ENCODE results near the gene NAGK. TPM values are rescaled to one million over a fixed set of nuclear protein-coding genes. Genes with fewer than 3 reads are reported as not detected.
"Not testable (repeated sequence)": the region's sequence is repeated elsewhere in the genome, so short reads cannot be mapped to it uniquely, and the experiment has no call there.

The NAGK gene
- total RNA-seq (100 to 1,000 TPM; 161 to 167 TPM), polyA plus RNA-seq (10 to 100 TPM; 73.8 to 82.4 TPM)

- Mint-ChIP-seq H3K4me1 (peaks cover 42 to 69% (median 53%) of the 10 kb centered on the region in 4 donors), H3K4me3 (peak within 1 kb of the TSS; percentile 95 to 98 (median 97))
- intact Hi-C loops (cut with micrococcal nuclease) = loop anchor here (1.0 to 5.0 kb wide), 5 partner anchors 62 to 264 kb away; partner anchors contain the start of genes MCEE, MPHOSPH10, PAIP2B and TEX261
Observed at GRCh38 chr2:71068218-71069035, at the start of gene NAGK. Gene NAGK, plus strand, starts transcription at chr2:71068648. Its CDS starts 36 bp downstream, at chr2:71068684.

GRCh38 chr2:71019989-71020388 lies 48.5 kb upstream of the NAGK start:
- H3K4me1 ChIP-seq (ENCODE audit: insufficient read depth, low read length); H3K27me3 ChIP-seq (ENCODE audit: insufficient read depth, low read length); H3K9me3 Mint-ChIP-seq; H3K27ac Mint-ChIP-seq; H3K4me3 ChIP-seq (ENCODE audit: low read length in 2 of 2); H3K9me3 ChIP-seq (ENCODE audit: control insufficient read depth in 1 of 2, low read length in 2 of 2); H3K27me3 Mint-ChIP-seq; CTCF ChIA-PET (ENCODE audit: partially characterized antibody); DNase-seq; H3K27ac ChIP-seq (ENCODE audit: low read depth, low read length); H3K36me3 Mint-ChIP-seq; POLR2A ChIA-PET (ENCODE audit: partially characterized antibody); H3K4me3 Mint-ChIP-seq; intact Hi-C loops (cut with micrococcal nuclease); H3K36me3 ChIP-seq (ENCODE audit: insufficient read depth, low read length): not testable (repeated sequence)
- peaks cover 7 to 10% (median 9%) of the 10 kb centered on the region in 4 donors for H3K4me1 Mint-ChIP-seq

More at GRCh38 chr2:71068218-71069035, at the start of gene NAGK:
- ChIA-PET CTCF (ENCODE audit: partially characterized antibody) (interaction anchor here (0.9 to 3.5 kb wide), 6 partner anchors 9 to 67 kb away, joined by 3 to 18 read pairs (median 6); no protein-coding TSS in a partner anchor), POLR2A (ENCODE audit: partially characterized antibody) (interaction anchor here (0.6 to 8.1 kb wide), 32 partner anchors 8 to 1681 kb away, joined by 3 to 154 read pairs (median 4); partner anchors contain the start of genes ANKRD53, GFPT1, MCEE and MPHOSPH10)
- peaks cover 58% of the 10 kb centered on the region for H3K4me1 ChIP-seq (ENCODE audit: insufficient read depth, low read length)
- H3K27me3 ChIP-seq (ENCODE audit: insufficient read depth, low read length) = no peaks in the 10 kb centered on the region
- peaks cover 0 to 3% (median 0%) of the 10 kb centered on the region in 8 donors for H3K9me3 Mint-ChIP-seq
- H3K27ac ChIP-seq (ENCODE audit: low read depth, low read length) = peak within 1 kb of the TSS; percentile 94
- peak; percentile 98 to 100 (median 99) for DNase-seq
- peaks cover 2% of the 10 kb centered on the region for H3K36me3 ChIP-seq (ENCODE audit: insufficient read depth, low read length)
- H3K4me3 ChIP-seq (ENCODE audit: low read length in 2 of 2) = peak within 1 kb of the TSS; percentile 90 to 96
- no peaks in the 10 kb centered on the region for H3K9me3 ChIP-seq (ENCODE audit: control insufficient read depth in 1 of 2, low read length in 2 of 2)
- peaks cover 7 to 27% of the 10 kb centered on the region in 2 donors for H3K36me3 Mint-ChIP-seq
- no peaks in the 10 kb centered on the region for H3K27me3 Mint-ChIP-seq
- peak within 1 kb of the TSS; percentile 97 to 100 (median 99) for H3K27ac Mint-ChIP-seq

- CTCF ChIA-PET (ENCODE audit: partially characterized antibody); H3K4me3 Mint-ChIP-seq: not testable (repeated sequence)
Observed at GRCh38 chr2:71021394-71021793, 47.1 kb upstream of the NAGK start.

GRCh38 chr2:71023553-71024243 lies 44.8 kb upstream of the NAGK start:
- CTCF ChIA-PET (ENCODE audit: partially characterized antibody) = interaction anchor here (0.8 to 1.9 kb wide), 2 partner anchors 48 to 276 kb away, joined by 4 to 6 read pairs; no protein-coding TSS in a partner anchor
- POLR2A ChIA-PET (ENCODE audit: partially characterized antibody) = interaction anchor here (1.2 to 1.4 kb wide), 2 partner anchors 44 to 48 kb away, joined by 4 read pairs; partner anchors contain the start of gene NAGK
- peak overlapping the region; percentile 36 to 86 (median 72) for H3K27ac Mint-ChIP-seq

More at GRCh38 chr2:71021394-71021793, 47.1 kb upstream of the NAGK start:
- H3K36me3 Mint-ChIP-seq; intact Hi-C loops (cut with micrococcal nuclease); H3K27ac ChIP-seq (ENCODE audit: low read depth, low read length); H3K27me3 ChIP-seq (ENCODE audit: insufficient read depth, low read length); H3K36me3 ChIP-seq (ENCODE audit: insufficient read depth, low read length); H3K4me1 ChIP-seq (ENCODE audit: insufficient read depth, low read length); DNase-seq; H3K27me3 Mint-ChIP-seq; POLR2A ChIA-PET (ENCODE audit: partially characterized antibody); H3K9me3 ChIP-seq (ENCODE audit: control insufficient read depth in 1 of 2, low read length in 2 of 2); H3K27ac Mint-ChIP-seq; H3K4me3 ChIP-seq (ENCODE audit: low read length in 2 of 2); H3K9me3 Mint-ChIP-seq: not testable (repeated sequence)
- peaks cover 7 to 10% (median 9%) of the 10 kb centered on the region in 4 donors for H3K4me1 Mint-ChIP-seq

GRCh38 chr2:71036296-71036695 lies 32.2 kb upstream of the NAGK start:
- POLR2A ChIA-PET (ENCODE audit: partially characterized antibody); H3K27ac ChIP-seq (ENCODE audit: low read depth, low read length); DNase-seq; intact Hi-C loops (cut with micrococcal nuclease); H3K27ac Mint-ChIP-seq; CTCF ChIA-PET (ENCODE audit: partially characterized antibody); H3K9me3 ChIP-seq (ENCODE audit: control insufficient read depth in 1 of 2, low read length in 2 of 2); H3K27me3 ChIP-seq (ENCODE audit: insufficient read depth, low read length); H3K4me3 Mint-ChIP-seq; H3K36me3 Mint-ChIP-seq; H3K4me1 Mint-ChIP-seq; H3K4me1 ChIP-seq (ENCODE audit: insufficient read depth, low read length); H3K36me3 ChIP-seq (ENCODE audit: insufficient read depth, low read length); H3K9me3 Mint-ChIP-seq; H3K4me3 ChIP-seq (ENCODE audit: low read length in 2 of 2): not testable (repeated sequence)
- peaks cover 6 to 26% of the 10 kb centered on the region in 2 donors for H3K27me3 Mint-ChIP-seq

More at GRCh38 chr2:71023553-71024243, 44.8 kb upstream of the NAGK start:
- H3K9me3 ChIP-seq (ENCODE audit: control insufficient read depth in 1 of 2, low read length in 2 of 2); intact Hi-C loops (cut with micrococcal nuclease); H3K27ac ChIP-seq (ENCODE audit: low read depth, low read length); H3K4me3 ChIP-seq (ENCODE audit: low read length in 2 of 2); H3K27me3 Mint-ChIP-seq; H3K27me3 ChIP-seq (ENCODE audit: insufficient read depth, low read length); H3K9me3 Mint-ChIP-seq; H3K4me1 ChIP-seq (ENCODE audit: insufficient read depth, low read length); H3K36me3 ChIP-seq (ENCODE audit: insufficient read depth, low read length); H3K4me3 Mint-ChIP-seq; H3K36me3 Mint-ChIP-seq: not testable (repeated sequence)
- DNase-seq = peak; percentile 40 to 82 (median 55)
- H3K4me1 Mint-ChIP-seq = peaks cover 7 to 10% (median 9%) of the 10 kb centered on the region in 4 donors

GRCh38 chr2:71042287-71042686 lies 26.2 kb upstream of the NAGK start:
- Mint-ChIP-seq H3K4me1 (no peaks in the 10 kb centered on the region), H3K9me3 (no peaks in the 10 kb centered on the region), H3K27ac (no peak overlapping the region), H3K4me3 (no peak overlapping the region), H3K27me3 (peaks cover 8 to 18% of the 10 kb centered on the region in 2 donors), H3K36me3 (no peaks in the 10 kb centered on the region)
- intact Hi-C loops (cut with micrococcal nuclease) = no loop called here
- H3K4me1 ChIP-seq (ENCODE audit: insufficient read depth, low read length) = no peaks in the 10 kb centered on the region
- H3K9me3 ChIP-seq (ENCODE audit: control insufficient read depth in 1 of 2, low read length in 2 of 2) = no peaks in the 10 kb centered on the region
- H3K36me3 ChIP-seq (ENCODE audit: insufficient read depth, low read length) = no peaks in the 10 kb centered on the region
- H3K4me3 ChIP-seq (ENCODE audit: low read length in 2 of 2) = no peak overlapping the region
- no peak overlapping the region for H3K27ac ChIP-seq (ENCODE audit: low read depth, low read length)
- peaks cover 5% of the 10 kb centered on the region for H3K27me3 ChIP-seq (ENCODE audit: insufficient read depth, low read length)
- POLR2A ChIA-PET (ENCODE audit: partially characterized antibody) = no interaction called here
- CTCF ChIA-PET (ENCODE audit: partially characterized antibody) = no interaction called here
- DNase-seq = no peak
